HEK293 (cell line): ENCODE measurements around the gene RAB10.

Experiments used
- CTCF ChIA-PET: fragments of 350-600 bp; formaldehyde crosslinking; extraction: SDS; loops from one replicate; lab custom pipeline; 2021; ENCODE audit warnings: antibody characterized with exemption; lab: Yijun Ruan, JAX
- POLR2A ChIA-PET: fragments of 300-600 bp; formaldehyde crosslinking; extraction: SDS; loops from one replicate; lab custom pipeline; 2020; ENCODE audit warnings: antibody characterized with exemption, inconsistent platforms; lab: Yijun Ruan, JAX
- H3K27ac ChIP-seq: fragments of 200-500 bp; sonication (Bioruptor generic); 2 replicates; pipeline ENCODE4 v1.5.1; 2014; ENCODE audit warnings: low read depth, low read length, control low read depth, inconsistent platforms; ENCODE audit errors: extremely low read depth
- H3K36me3 ChIP-seq, 2 experiments: fragments of 200-500 bp in 1 of 2; sonication (Bioruptor generic) in 1 of 2; 1 replicate in 1 of 2; 2 replicates in 1 of 2; pipeline ENCODE4 v1.5.1; 2014 to 2017; ENCODE audit warnings: inconsistent platforms in 2 of 2, low read length in 2 of 2; ENCODE audit not compliant: control insufficient read depth in 2 of 2, insufficient read depth in 1 of 2
- H3K4me1 ChIP-seq: fragments of 200-500 bp; sonication (Bioruptor generic); 2 replicates; pipeline ENCODE4 v1.5.1; 2014; ENCODE audit warnings: mild to moderate bottlenecking, low read length, inconsistent platforms; ENCODE audit not compliant: control insufficient read depth, insufficient read depth
- H3K4me3 ChIP-seq: 2 replicates; pipeline ENCODE4 v1.5.1; 2011; ENCODE audit warnings: low read depth, mild to moderate bottlenecking, control low read depth, low read length, moderate library complexity
- H3K9me3 ChIP-seq: fragments of 200-500 bp; sonication (Bioruptor generic); 2 replicates; pipeline ENCODE4 v1.5.1; 2014; ENCODE audit warnings: low read depth, low read length, inconsistent platforms; ENCODE audit not compliant: control insufficient read depth, insufficient read depth
- BCL6B ChIP-seq: fragments of 450-650 bp; formaldehyde crosslinking; IDR thresholded peaks from 2 replicates; pipeline ENCODE4 v1.5.1; 2017; ENCODE audit warnings: missing biosample characterization, missing genetic modification characterization
- ELK4 ChIP-seq: IDR thresholded peaks from 2 replicates; pipeline ENCODE4 v1.6.1; 2011; ENCODE audit warnings: mild to moderate bottlenecking, low read depth, low read length, borderline replicate concordance
- KLF10 ChIP-seq: fragments of 450-650 bp; IDR thresholded peaks from 2 replicates; pipeline ENCODE4 v1.5.1; 2018; ENCODE audit warnings: missing biosample characterization, mild to moderate bottlenecking, missing genetic modification characterization
- PRDM1 ChIP-seq: fragments of 450-650 bp; formaldehyde crosslinking; IDR thresholded peaks from 2 replicates; pipeline ENCODE4; 2016; ENCODE audit warnings: missing biosample characterization, missing genetic modification characterization
- REPIN1 ChIP-seq: fragments of 450-650 bp; formaldehyde crosslinking; IDR thresholded peaks from 2 replicates; pipeline ENCODE4 v1.5.1; 2017; ENCODE audit warnings: missing biosample characterization, missing genetic modification characterization, low read depth
- TSHZ1 ChIP-seq: fragments of 450-650 bp; formaldehyde crosslinking; IDR thresholded peaks from 2 replicates; pipeline ENCODE4 v1.5.1; 2016; ENCODE audit warnings: missing biosample characterization, missing genetic modification characterization, borderline replicate concordance
- ZBTB10 ChIP-seq: fragments of 450-650 bp; formaldehyde crosslinking; IDR thresholded peaks from 2 replicates; pipeline ENCODE4 v1.5.1; 2016; ENCODE audit warnings: missing biosample characterization, missing genetic modification characterization
- ZNF138 ChIP-seq: fragments of 450-650 bp; formaldehyde crosslinking; IDR thresholded peaks from 2 replicates; pipeline ENCODE4 v1.5.1; 2016; ENCODE audit warnings: missing biosample characterization, missing genetic modification characterization, borderline replicate concordance
- ZNF19 ChIP-seq: fragments of 450-650 bp; formaldehyde crosslinking; IDR thresholded peaks from 2 replicates; pipeline ENCODE4; 2016; ENCODE audit warnings: missing biosample characterization, missing genetic modification characterization, low read depth
- ZNF223 ChIP-seq: fragments of 450-650 bp; formaldehyde crosslinking; IDR thresholded peaks from 2 replicates; pipeline ENCODE4 v1.5.1; 2016; ENCODE audit warnings: missing biosample characterization, missing genetic modification characterization
- ZNF37A ChIP-seq: fragments of 450-650 bp; IDR thresholded peaks from 2 replicates; pipeline ENCODE4 v1.5.1; 2018; ENCODE audit warnings: missing biosample characterization, missing genetic modification characterization
- ZNF404 ChIP-seq: fragments of 450-650 bp; formaldehyde crosslinking; IDR thresholded peaks from 2 replicates; pipeline ENCODE4 v1.5.1; 2017; ENCODE audit warnings: missing biosample characterization, missing genetic modification characterization
- ZNF48 ChIP-seq: fragments of 450-650 bp; formaldehyde crosslinking; IDR thresholded peaks from 2 replicates; pipeline ENCODE4 v1.5.1; 2016; ENCODE audit warnings: missing biosample characterization, missing genetic modification characterization
- ZNF514 ChIP-seq: fragments of 450-650 bp; formaldehyde crosslinking; IDR thresholded peaks from 2 replicates; pipeline ENCODE4 v1.5.1; 2016; ENCODE audit warnings: missing biosample characterization, missing genetic modification characterization
- ZNF529 ChIP-seq: fragments of 450-650 bp; formaldehyde crosslinking; IDR thresholded peaks from 2 replicates; pipeline ENCODE4 v1.5.1; 2017; ENCODE audit warnings: missing genetic modification characterization, missing biosample characterization; ENCODE audit not compliant: insufficient replicate concordance
- ZNF560 ChIP-seq: fragments of 450-650 bp; formaldehyde crosslinking; IDR thresholded peaks from 2 replicates; pipeline ENCODE4 v1.5.1; 2017; ENCODE audit warnings: missing biosample characterization, missing genetic modification characterization, borderline replicate concordance
- ZNF664 ChIP-seq: fragments of 450-650 bp; formaldehyde crosslinking; IDR thresholded peaks from 2 replicates; pipeline ENCODE4 v1.5.1; 2016; ENCODE audit warnings: missing biosample characterization, missing genetic modification characterization
- ZNF670 ChIP-seq: fragments of 450-650 bp; formaldehyde crosslinking; IDR thresholded peaks from 2 replicates; pipeline ENCODE4 v1.5.1; 2016; ENCODE audit warnings: missing biosample characterization, missing genetic modification characterization, low read depth
- ZNF785 ChIP-seq: fragments of 450-650 bp; formaldehyde crosslinking; IDR thresholded peaks from 2 replicates; pipeline ENCODE4 v1.5.1; 2016; ENCODE audit warnings: missing biosample characterization, missing genetic modification characterization
- ZNF792 ChIP-seq: fragments of 450-650 bp; formaldehyde crosslinking; IDR thresholded peaks from 2 replicates; pipeline ENCODE4 v1.5.1; 2016; ENCODE audit warnings: missing biosample characterization, missing genetic modification characterization
- TF ChIP-seq, protein P1 (sequence below): fragments of 450-650 bp; formaldehyde crosslinking; conservative IDR thresholded peaks from 2 replicates; pipeline ENCODE4 v1.5.1; 2016; ENCODE audit warnings: low read depth, missing biosample characterization, missing genetic modification characterization

The RAB10 gene

DNA sequence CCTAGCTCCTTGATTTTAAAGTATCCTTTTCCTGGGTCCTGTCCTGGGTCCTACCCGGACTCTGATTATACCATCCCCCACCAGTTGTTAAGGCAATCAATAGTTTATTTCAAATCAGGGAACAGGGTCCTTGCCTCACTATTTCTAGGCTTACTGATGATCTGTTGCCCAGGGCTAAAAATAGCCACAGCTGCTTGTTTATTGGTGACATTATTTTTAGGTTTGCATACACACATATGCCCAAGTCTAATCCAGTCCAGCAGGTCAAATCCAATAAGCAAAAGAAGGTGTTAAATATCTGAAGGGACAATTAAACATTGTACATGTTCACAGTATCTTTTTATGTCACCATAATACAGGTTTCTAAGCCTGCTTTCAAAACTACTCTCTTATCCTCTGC, 66.0 kb downstream of the RAB10 start:
- H3K9me3 ChIP-seq, result no peaks in the 10 kb centered on the region
- H3K4me3 ChIP-seq, result no peak overlapping the region
- H3K4me1 ChIP-seq, result peaks cover 7% of the 10 kb centered on the region; the same call in 1 of the 2 replicates
- CTCF ChIA-PET, result interaction anchor here (0.6 to 1.9 kb wide), 3 partner anchors 12 to 242 kb away, joined by 3 to 5 read pairs (median 4); no protein-coding TSS in a partner anchor
- H3K36me3 ChIP-seq, result peaks cover 5 to 32% of the 10 kb centered on the region in 2 experiments
- POLR2A ChIA-PET, result no interaction called here
- H3K27ac ChIP-seq, result no peak overlapping the region
- TF ChIP-seq ZNF785 (tag by site-specific recombination) (no peak), ZNF138 (tag by site-specific recombination) (no peak), PRDM1 (tag by site-specific recombination) (no peak), ZNF223 (tag by site-specific recombination) (no peak)
- TF ChIP-seq, all 188 proteins: peak for 0

GRCh38 chr2:26100384-26100783, 66.5 kb downstream of the RAB10 start:
- Histone ChIP-seq H3K27ac (no peak overlapping the region), H3K4me3 (no peak overlapping the region), H3K36me3 (peaks cover 5 to 36% of the 10 kb centered on the region in 2 experiments), H3K4me1 (peaks cover 7% of the 10 kb centered on the region; the same call in 1 of the 2 replicates), H3K9me3 (no peaks in the 10 kb centered on the region)
- CTCF ChIA-PET, result interaction anchor here (0.7 to 1.9 kb wide), 4 partner anchors 12 to 150 kb away, joined by 4 to 9 read pairs (median 4); no protein-coding TSS in a partner anchor
- TF ChIP-seq KLF10 (tag by site-specific recombination) (no peak), ZNF670 (tag by site-specific recombination) (no peak), TSHZ1 (no peak), REPIN1 (tag by site-specific recombination) (no peak), ZNF404 (no peak), ZNF560 (tag by site-specific recombination) (no peak), ZNF48 (no peak), ZNF664 (tag by site-specific recombination) (no peak), ELK4 (no peak), ZNF37A (tag by site-specific recombination) (no peak), ZNF514 (tag by site-specific recombination) (no peak), ZNF19 (tag by site-specific recombination) (no peak), ZNF529 (no peak), ZNF792 (no peak), ZBTB10 (tag by site-specific recombination) (no peak), BCL6B (tag by site-specific recombination) (no peak)
- TF ChIP-seq, protein P1, sequence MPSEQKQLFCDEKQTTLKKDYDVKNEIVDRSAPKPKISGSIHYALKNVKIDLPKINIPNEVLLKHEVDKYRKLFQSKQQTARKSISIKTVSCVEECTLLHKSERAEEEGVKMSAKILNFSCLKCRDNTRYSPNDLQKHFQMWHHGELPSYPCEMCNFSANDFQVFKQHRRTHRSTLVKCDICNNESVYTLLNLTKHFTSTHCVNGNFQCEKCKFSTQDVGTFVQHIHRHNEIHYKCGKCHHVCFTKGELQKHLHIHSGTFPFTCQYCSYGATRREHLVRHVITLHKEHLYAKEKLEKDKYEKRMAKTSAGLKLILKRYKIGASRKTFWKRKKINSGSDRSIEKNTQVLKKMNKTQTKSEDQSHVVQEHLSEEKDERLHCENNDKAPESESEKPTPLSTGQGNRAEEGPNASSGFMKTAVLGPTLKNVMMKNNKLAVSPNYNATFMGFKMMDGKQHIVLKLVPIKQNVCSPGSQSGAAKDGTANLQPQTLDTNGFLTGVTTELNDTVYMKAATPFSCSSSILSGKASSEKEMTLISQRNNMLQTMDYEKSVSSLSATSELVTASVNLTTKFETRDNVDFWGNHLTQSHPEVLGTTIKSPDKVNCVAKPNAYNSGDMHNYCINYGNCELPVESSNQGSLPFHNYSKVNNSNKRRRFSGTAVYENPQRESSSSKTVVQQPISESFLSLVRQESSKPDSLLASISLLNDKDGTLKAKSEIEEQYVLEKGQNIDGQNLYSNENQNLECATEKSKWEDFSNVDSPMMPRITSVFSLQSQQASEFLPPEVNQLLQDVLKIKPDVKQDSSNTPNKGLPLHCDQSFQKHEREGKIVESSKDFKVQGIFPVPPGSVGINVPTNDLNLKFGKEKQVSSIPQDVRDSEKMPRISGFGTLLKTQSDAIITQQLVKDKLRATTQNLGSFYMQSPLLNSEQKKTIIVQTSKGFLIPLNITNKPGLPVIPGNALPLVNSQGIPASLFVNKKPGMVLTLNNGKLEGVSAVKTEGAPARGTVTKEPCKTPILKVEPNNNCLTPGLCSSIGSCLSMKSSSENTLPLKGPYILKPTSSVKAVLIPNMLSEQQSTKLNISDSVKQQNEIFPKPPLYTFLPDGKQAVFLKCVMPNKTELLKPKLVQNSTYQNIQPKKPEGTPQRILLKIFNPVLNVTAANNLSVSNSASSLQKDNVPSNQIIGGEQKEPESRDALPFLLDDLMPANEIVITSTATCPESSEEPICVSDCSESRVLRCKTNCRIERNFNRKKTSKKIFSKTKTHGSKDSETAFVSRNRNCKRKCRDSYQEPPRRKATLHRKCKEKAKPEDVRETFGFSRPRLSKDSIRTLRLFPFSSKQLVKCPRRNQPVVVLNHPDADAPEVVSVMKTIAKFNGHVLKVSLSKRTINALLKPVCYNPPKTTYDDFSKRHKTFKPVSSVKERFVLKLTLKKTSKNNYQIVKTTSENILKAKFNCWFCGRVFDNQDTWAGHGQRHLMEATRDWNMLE (tag by site-specific recombination), result no peak
- POLR2A ChIA-PET, result no interaction called here
